CD4-positive, alpha-beta memory T cell (primary cell): ENCODE measurements around the gene ASIC2. TPM values are rescaled to one million over a fixed set of nuclear protein-coding genes. Genes with fewer than 3 reads are reported as not detected.

Source experiments
- CTCF ChIA-PET: fragments of 350-600 bp; sonication (Branson Sonifier 250); formaldehyde crosslinking; loops from one replicate; lab custom pipeline; 2021; ENCODE audit warnings: inconsistent platforms; ENCODE audit not compliant: partially characterized antibody; lab: Charles Lee
- POLR2A ChIA-PET: fragments of 350-600 bp; sonication (Branson Sonifier 250); formaldehyde crosslinking; loops from one replicate; lab custom pipeline; 2021; ENCODE audit not compliant: partially characterized antibody; lab: Charles Lee
- DNase-seq, 5 donors: peaks; one replicate each; pipeline versions ENCODE4 v3.0.0 to v3.0.0-alpha.2; 2020 to 2022; ENCODE audit warnings: mixed read lengths in 1 of 5
- H3K27ac ChIP-seq: one replicate; pipeline ENCODE4 v1.7.0; 2013; ENCODE audit warnings: low read depth, low read length
- H3K27me3 ChIP-seq: 2 replicates; pipeline ENCODE4 v1.7.0; 2013; ENCODE audit warnings: mild to moderate bottlenecking, low read length, moderate library complexity; ENCODE audit not compliant: insufficient read depth
- H3K36me3 ChIP-seq: 2 replicates; pipeline ENCODE4 v1.7.0; 2013; ENCODE audit warnings: mild to moderate bottlenecking, low read length, moderate library complexity; ENCODE audit not compliant: insufficient read depth
- H3K4me1 ChIP-seq: 2 replicates; pipeline ENCODE4 v1.7.0; 2013; ENCODE audit warnings: mild to moderate bottlenecking, low read length, moderate library complexity; ENCODE audit not compliant: insufficient read depth
- H3K4me3 ChIP-seq, 2 donors: one replicate each; pipeline ENCODE4 v1.7.0; 2013; ENCODE audit warnings: low read length in 2 of 2, mild to moderate bottlenecking in 1 of 2
- H3K9me3 ChIP-seq, 2 donors: one replicate each; pipeline ENCODE4 v1.7.0; 2013; ENCODE audit warnings: low read length in 2 of 2, control low read depth in 1 of 2; ENCODE audit not compliant: control insufficient read depth in 1 of 2
- H3K27ac Mint-ChIP-seq, 7 donors: one replicate each; pipeline ENCODE4 v1.8.0; 2020 to 2021; ENCODE audit warnings: mixed read lengths in 7 of 7, mild to moderate bottlenecking in 6 of 7, inconsistent platforms in 3 of 7, moderate library complexity in 3 of 7
- H3K27me3 Mint-ChIP-seq, 2 donors: one replicate each; pipeline ENCODE4 v1.8.0; 2020 to 2021; ENCODE audit warnings: mixed read lengths in 2 of 2
- H3K36me3 Mint-ChIP-seq, 2 donors: one replicate each; pipeline ENCODE4 v1.8.0; 2020 to 2021; ENCODE audit warnings: mixed read lengths in 2 of 2, inconsistent platforms in 1 of 2, mild to moderate bottlenecking in 1 of 2
- H3K4me1 Mint-ChIP-seq, 4 donors: one replicate each; pipeline ENCODE4 v1.8.0; 2020 to 2021; ENCODE audit warnings: mixed read lengths in 4 of 4, mild to moderate bottlenecking in 1 of 4
- H3K4me3 Mint-ChIP-seq, 8 donors: one replicate each; pipeline ENCODE4 v1.8.0; 2020 to 2021; ENCODE audit warnings: mixed read lengths in 8 of 8, mild to moderate bottlenecking in 7 of 8, moderate library complexity in 6 of 8, inconsistent platforms in 3 of 8
- H3K9me3 Mint-ChIP-seq, 8 donors: one replicate each; pipeline ENCODE4 v1.8.0; 2020 to 2021; ENCODE audit warnings: mixed read lengths in 8 of 8, mild to moderate bottlenecking in 5 of 8, inconsistent platforms in 3 of 8, moderate library complexity in 1 of 8
- intact Hi-C: fragments of 100-400 bp; cut with micrococcal nuclease; formaldehyde crosslinking; loops from one replicate; pipeline ENCODE4 v1.15.1; 2023
- polyA plus RNA-seq, 2 donors: library from polyadenylated mRNA; unstranded; fragments of 300-500 nt; fragmentation: Illumina TruSeq; gene quantifications; one replicate each; pipeline ENCODE4 v1.2.3, GENCODE V29; 2021
- total RNA-seq, 2 experiments: library from RNA; stranded (reverse); gene quantifications; one replicate each; pipeline ENCODE4 v1.2.3, GENCODE V29; 2021

Gene ASIC2
- total and polyA plus RNA-seq, 4 experiments from 2014 or later, result not detected

DNA sequence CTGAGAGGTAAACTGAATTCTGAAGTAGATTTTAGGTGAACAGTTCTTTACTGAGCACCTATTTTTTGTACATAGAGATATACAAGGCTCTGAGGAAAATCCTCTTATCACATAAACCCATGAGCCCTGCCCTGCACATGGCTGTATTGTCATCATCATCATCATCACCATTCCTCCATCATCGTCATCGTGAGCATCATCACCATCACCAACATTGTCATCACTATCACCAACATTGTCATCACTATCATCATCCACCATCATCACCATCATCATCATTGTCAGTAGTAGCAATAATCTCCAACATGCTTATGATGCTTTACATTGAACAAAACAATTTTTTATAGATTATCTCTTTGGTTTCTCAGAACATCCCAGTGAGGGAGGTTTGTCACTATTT is 20.7 kb downstream of the ASIC2 start:
- Histone ChIP-seq H3K9me3 (no peaks in the 10 kb centered on the region), H3K36me3 (no peaks in the 10 kb centered on the region), H3K27me3 (peaks cover 3% of the 10 kb centered on the region), H3K4me3 (no peak overlapping the region), H3K4me1 (no peaks in the 10 kb centered on the region), H3K27ac (no peak overlapping the region)
- Mint-ChIP-seq H3K4me3 (no peak overlapping the region), H3K27ac (no peak overlapping the region), H3K4me1 (no peaks in the 10 kb centered on the region), H3K9me3 (peaks cover 0 to 1% (median 0%) of the 10 kb centered on the region in 8 donors), H3K27me3 (peaks cover 0 to 5% of the 10 kb centered on the region in 2 donors), H3K36me3 (no peaks in the 10 kb centered on the region)
- no peak for DNase-seq
- CTCF ChIA-PET, result no interaction called here
- intact Hi-C loops, result no loop called here
- POLR2A ChIA-PET, result no interaction called here

DNA sequence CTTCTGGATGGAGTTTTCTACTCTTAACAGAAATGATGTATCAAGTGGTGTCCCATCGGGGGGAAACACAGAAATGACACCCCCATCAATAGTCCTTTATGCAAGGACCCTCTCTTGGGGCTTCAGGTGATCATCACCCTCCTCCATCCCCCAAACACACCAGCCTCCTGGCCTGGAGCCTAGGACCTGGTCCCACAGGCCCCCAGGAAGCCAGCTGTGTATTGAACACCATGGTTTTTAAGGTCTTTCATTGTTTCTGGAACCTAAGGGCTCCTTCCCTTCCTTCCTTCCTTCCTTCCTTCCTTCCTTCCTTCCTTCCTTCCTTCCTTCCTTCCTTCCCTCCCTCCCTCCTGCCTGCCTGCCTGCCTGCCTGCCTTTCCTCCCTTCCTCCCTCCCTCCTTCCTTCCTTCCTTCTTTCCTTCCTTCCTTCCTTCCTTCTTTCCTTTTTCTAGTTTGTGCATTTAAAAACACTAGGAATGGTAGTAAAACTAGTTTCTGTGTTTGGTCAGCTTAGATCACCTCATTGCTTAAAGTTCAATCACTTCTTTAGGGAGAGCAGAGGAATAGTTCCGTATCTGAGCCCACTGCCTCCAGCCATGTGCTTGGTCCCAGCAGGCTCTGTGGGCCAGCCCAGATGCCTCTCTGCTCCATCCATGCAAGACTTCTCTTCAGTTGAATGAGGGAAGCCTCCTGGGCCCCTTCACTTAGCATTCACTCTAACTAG is 23.6 kb downstream of the ASIC2 start:
- Histone ChIP-seq H3K9me3 (no peaks in the 10 kb centered on the region), H3K27ac (no peak overlapping the region), H3K27me3 (no peaks in the 10 kb centered on the region), H3K4me1 (no peaks in the 10 kb centered on the region), H3K36me3 (no peaks in the 10 kb centered on the region), H3K4me3 (no peak overlapping the region)
- Mint-ChIP-seq H3K27me3 (peaks cover 0 to 9% of the 10 kb centered on the region in 2 donors), H3K4me3 (no peak overlapping the region), H3K9me3 (peaks cover 0 to 6% (median 0%) of the 10 kb centered on the region in 8 donors), H3K36me3 (no peaks in the 10 kb centered on the region), H3K27ac (no peak overlapping the region), H3K4me1 (no peaks in the 10 kb centered on the region)
- intact Hi-C loops, result no loop called here
- ChIA-PET POLR2A (no interaction called here), CTCF (interaction anchor here (1.4 kb wide), 1 partner anchor 9 kb away, joined by 3 read pairs; no protein-coding TSS in a partner anchor)
- DNase-seq, result no peak

DNA sequence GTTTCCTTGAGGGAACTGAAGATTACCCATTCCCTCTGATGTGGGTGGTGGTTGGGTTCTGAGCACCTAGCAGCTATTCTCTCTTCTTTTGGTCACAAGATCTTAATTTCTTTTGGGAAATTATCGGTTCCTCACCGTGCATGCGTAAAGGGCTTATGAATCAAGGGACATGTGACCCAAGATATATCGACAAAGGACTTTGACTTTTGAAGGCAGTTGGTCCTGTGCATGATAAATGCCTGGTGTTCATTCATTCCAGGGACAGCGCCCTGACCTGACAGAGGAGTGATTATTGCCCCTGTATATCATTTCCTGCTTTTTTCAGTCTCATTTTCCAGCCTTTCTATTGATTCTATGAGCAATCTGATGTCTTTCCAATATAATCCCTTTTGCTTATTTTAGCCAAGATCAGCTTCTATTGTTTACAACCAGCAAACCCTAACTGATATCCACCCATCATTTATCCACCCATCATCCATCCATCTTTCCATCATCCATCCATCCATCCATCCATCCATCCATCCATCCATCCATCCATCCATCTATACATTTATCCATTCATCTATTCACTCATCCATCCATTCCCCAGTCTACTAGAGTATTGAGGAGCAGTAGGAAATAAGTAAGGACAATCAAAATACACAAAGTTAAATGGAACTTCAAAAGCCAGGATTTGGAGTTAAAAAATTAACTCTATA is 25.1 kb downstream of the ASIC2 start:
- no peaks in the 10 kb centered on the region for H3K4me1 ChIP-seq
- no peaks in the 10 kb centered on the region for H3K36me3 ChIP-seq

DNA sequence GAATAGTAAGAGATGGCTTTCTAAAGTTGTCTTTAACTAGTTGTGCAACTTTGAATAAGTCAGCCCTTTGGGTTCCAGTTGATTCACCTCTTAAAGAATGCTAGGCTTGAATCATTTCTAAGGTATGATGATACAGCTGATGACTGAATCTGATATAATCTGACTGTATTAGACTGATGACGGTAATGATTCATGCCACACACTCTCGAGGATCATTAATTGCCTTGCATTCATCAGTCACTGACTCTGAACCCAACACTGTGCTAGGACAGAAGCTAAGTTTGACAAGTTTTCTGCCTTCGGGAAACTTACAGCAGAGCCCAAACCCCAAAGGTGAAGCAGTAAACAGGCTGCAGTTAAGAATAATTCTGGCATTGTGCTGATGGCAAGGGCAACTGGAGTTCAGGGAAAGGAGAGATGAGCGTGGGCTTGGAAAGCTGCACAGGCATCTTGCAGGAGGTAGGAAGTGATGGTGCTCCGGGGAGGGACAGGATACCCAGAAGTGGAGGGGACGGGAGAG is 25.8 kb downstream of the ASIC2 start:
- DNase-seq, result no peak
- Mint-ChIP-seq H3K27me3 (peaks cover 2 to 14% of the 10 kb centered on the region in 2 donors), H3K27ac (no peak overlapping the region), H3K4me3 (no peak overlapping the region), H3K4me1 (no peaks in the 10 kb centered on the region), H3K36me3 (no peaks in the 10 kb centered on the region), H3K9me3 (peaks cover 0 to 6% (median under 1%) of the 10 kb centered on the region in 8 donors)
- Histone ChIP-seq H3K27me3 (no peaks in the 10 kb centered on the region), H3K4me1 (no peaks in the 10 kb centered on the region), H3K27ac (no peak overlapping the region), H3K36me3 (no peaks in the 10 kb centered on the region), H3K9me3 (no peaks in the 10 kb centered on the region), H3K4me3 (no peak overlapping the region)
- intact Hi-C loops, result no loop called here
- ChIA-PET CTCF (no interaction called here), POLR2A (no interaction called here)

More for the DNA sequence above, 25.1 kb downstream of the ASIC2 start:
- no peak overlapping the region for H3K4me3 ChIP-seq
- no peak overlapping the region for H3K27ac Mint-ChIP-seq
- H3K27ac ChIP-seq, result no peak overlapping the region
- intact Hi-C loops, result no loop called here
- no peaks in the 10 kb centered on the region for H3K4me1 Mint-ChIP-seq
- H3K36me3 Mint-ChIP-seq, result no peaks in the 10 kb centered on the region
- CTCF ChIA-PET, result no interaction called here
- H3K27me3 ChIP-seq, result no peaks in the 10 kb centered on the region
- peaks cover 0 to 6% (median under 1%) of the 10 kb centered on the region in 8 donors for H3K9me3 Mint-ChIP-seq
- DNase-seq, result no peak
- POLR2A ChIA-PET, result no interaction called here
- H3K9me3 ChIP-seq, result no peaks in the 10 kb centered on the region
- H3K4me3 Mint-ChIP-seq, result no peak overlapping the region
- peaks cover 0 to 9% of the 10 kb centered on the region in 2 donors for H3K27me3 Mint-ChIP-seq

DNA sequence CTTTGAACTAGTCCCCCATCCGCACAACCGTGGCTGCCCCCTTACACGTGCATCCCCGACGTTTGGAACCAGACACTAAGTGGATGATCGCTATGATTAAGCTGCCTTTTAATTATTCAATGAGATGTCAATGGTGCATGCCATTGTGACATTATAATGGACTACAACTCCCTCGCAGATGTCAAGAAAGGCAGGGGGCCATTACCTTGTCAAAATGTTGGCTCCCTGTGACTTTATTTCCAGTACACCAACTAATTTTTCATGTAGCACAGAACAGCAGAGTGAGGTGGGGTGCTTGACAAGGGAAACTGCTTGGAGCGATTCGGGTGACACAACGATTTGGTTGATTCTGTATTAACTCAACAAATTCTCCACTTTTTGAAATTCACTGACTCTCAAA is 26.5 kb downstream of the ASIC2 start:
- intact Hi-C loops, result no loop called here
- H3K36me3 Mint-ChIP-seq, result no peaks in the 10 kb centered on the region
- H3K9me3 Mint-ChIP-seq, result peaks cover 0 to 6% (median under 1%) of the 10 kb centered on the region in 8 donors
- ChIA-PET POLR2A (no interaction called here), CTCF (no interaction called here)
- H3K4me1 ChIP-seq, result no peaks in the 10 kb centered on the region
- no peaks in the 10 kb centered on the region for H3K36me3 ChIP-seq
- no peak overlapping the region for H3K4me3 ChIP-seq
- no peaks in the 10 kb centered on the region for H3K9me3 ChIP-seq
- no peak overlapping the region for H3K4me3 Mint-ChIP-seq
- no peaks in the 10 kb centered on the region for H3K27me3 ChIP-seq
- no peak for DNase-seq
- no peak overlapping the region for H3K27ac Mint-ChIP-seq
- H3K4me1 Mint-ChIP-seq, result no peaks in the 10 kb centered on the region
- H3K27me3 Mint-ChIP-seq, result peaks cover 2 to 14% of the 10 kb centered on the region in 2 donors
- no peak overlapping the region for H3K27ac ChIP-seq

DNA sequence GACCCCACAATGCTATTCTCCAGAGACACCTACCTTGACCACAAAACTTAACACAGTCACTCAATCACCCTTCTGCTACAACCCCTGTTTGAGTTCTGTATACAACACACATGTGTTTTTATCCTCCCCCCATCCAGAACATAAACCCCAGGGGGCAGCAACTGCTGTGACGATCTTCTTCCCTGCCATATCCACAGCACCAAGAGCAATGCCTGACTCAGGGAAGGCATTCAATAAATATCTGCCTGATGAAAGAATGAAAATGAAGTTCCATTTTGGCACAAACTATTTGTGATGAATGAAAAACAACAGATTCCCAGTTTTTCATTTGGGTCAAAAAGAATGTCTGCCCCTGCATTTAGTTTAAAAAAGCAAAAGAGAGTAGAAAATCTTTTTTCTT is 27.0 kb downstream of the ASIC2 start:
- H3K27me3 Mint-ChIP-seq, result peaks cover 5 to 14% of the 10 kb centered on the region in 2 donors
- H3K36me3 ChIP-seq, result no peaks in the 10 kb centered on the region
- H3K9me3 ChIP-seq, result no peaks in the 10 kb centered on the region
- H3K4me3 ChIP-seq, result no peak overlapping the region
- no peaks in the 10 kb centered on the region for H3K4me1 ChIP-seq
- no peak overlapping the region for H3K27ac ChIP-seq
- CTCF ChIA-PET, result no interaction called here
- POLR2A ChIA-PET, result no interaction called here
- H3K27ac Mint-ChIP-seq, result no peak overlapping the region
- H3K9me3 Mint-ChIP-seq, result peaks cover 0 to 6% (median under 1%) of the 10 kb centered on the region in 8 donors
- no peaks in the 10 kb centered on the region for H3K36me3 Mint-ChIP-seq
- no peaks in the 10 kb centered on the region for H3K4me1 Mint-ChIP-seq
- DNase-seq, result no peak
- H3K27me3 ChIP-seq, result no peaks in the 10 kb centered on the region
- intact Hi-C loops, result no loop called here
- no peak overlapping the region for H3K4me3 Mint-ChIP-seq

DNA sequence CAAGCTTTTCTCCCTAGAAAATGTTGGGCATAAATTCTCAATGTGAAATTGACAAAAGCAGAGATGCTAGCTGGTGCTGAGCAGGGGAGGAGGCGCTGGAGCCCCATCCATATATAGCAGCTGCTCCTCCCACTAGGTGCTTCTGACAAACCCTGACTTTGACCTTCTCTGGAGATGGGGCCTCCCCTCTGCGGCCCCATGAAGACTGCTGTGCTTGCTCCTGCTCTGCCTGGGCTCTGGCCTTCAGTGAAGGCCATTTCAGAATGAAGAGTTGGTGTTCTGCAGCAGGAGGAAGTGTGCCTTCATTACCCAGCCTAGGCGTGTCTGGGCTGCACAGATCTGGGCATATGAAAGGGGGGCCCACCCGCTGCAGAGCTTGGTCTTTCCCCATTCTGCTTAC is 29.7 kb downstream of the ASIC2 start:
- H3K27ac Mint-ChIP-seq, result no peak overlapping the region
- H3K9me3 ChIP-seq, result no peaks in the 10 kb centered on the region
- no peaks in the 10 kb centered on the region for H3K36me3 Mint-ChIP-seq
- H3K27me3 ChIP-seq, result no peaks in the 10 kb centered on the region
- H3K4me1 ChIP-seq, result no peaks in the 10 kb centered on the region
- no peak overlapping the region for H3K4me3 ChIP-seq
- no peak overlapping the region for H3K27ac ChIP-seq
- no peaks in the 10 kb centered on the region for H3K4me1 Mint-ChIP-seq
- CTCF ChIA-PET, result interaction anchor here (1.1 kb wide), 1 partner anchor 10 kb away, joined by 4 read pairs; no protein-coding TSS in a partner anchor
- peaks cover 9 to 21% of the 10 kb centered on the region in 2 donors for H3K27me3 Mint-ChIP-seq
- POLR2A ChIA-PET, result no interaction called here
- H3K36me3 ChIP-seq, result no peaks in the 10 kb centered on the region
- intact Hi-C loops, result no loop called here
- peaks cover 0 to 6% (median under 1%) of the 10 kb centered on the region in 8 donors for H3K9me3 Mint-ChIP-seq
- H3K4me3 Mint-ChIP-seq, result no peak overlapping the region
- no peak for DNase-seq
